Measurements from ENCODE around the gene SNF8. TPM values are rescaled to one million over a fixed set of nuclear protein-coding genes. Genes with fewer than 3 reads are reported as not detected.

SNF8 gene
- total RNA-seq, 1 experiment from 2014 or later = 129 TPM

DNA sequence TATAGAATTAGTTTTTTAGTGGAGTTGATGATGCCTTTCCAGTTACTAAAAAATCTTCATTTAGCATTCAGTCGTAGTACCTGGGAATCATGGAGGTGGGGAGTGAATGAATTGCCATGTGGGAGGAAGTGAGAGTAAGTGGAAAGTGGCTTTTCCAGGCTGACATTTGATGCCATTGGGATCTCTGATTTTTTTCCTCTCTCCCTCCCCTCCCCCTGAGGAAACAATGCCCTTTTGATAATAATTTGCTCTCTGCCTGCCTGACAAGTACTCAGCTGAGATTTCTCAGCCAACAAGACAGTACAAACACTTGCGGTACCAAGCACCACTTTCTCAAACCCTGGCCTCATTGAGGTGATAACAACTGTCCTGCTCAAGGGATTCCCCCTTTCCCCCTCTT is 34.3 kb downstream of the SNF8 start:
- H4K8ac ChIP-seq (replicated peaks; ENCODE audit: insufficient read length, low read depth, low read length) = no peak overlapping the region
- H2BK12ac ChIP-seq (ENCODE audit: insufficient read length, low read depth, low read length) = no peak overlapping the region
- H3K18ac ChIP-seq (ENCODE audit: insufficient read length, low read depth, low read length) = no peak overlapping the region
- no peak overlapping the region for H4K91ac ChIP-seq (ENCODE audit: insufficient read length, low read depth, low read length)
- peaks cover 35% of the 10 kb centered on the region for H3K79me2 ChIP-seq (ENCODE audit: insufficient read depth, low read length)
- H3K9me3 ChIP-seq (ENCODE audit: control insufficient read depth, low read depth, low read length) = no peaks in the 10 kb centered on the region
- H3K27ac ChIP-seq (ENCODE audit: insufficient read length, low read depth, low read length) = no peak overlapping the region
- Mint-ChIP-seq H3K27me3 (ENCODE audit: low read depth) (no peaks in the 10 kb centered on the region), H3K4me3 (peak overlapping the region; percentile 89 to 94), H3K36me3 (ENCODE audit: insufficient read depth in 1 of 3, low read depth in 3 of 3) (peaks cover 38 to 57% (median 56%) of the 10 kb centered on the region in 3 experiments), H3K27ac (peak overlapping the region in 2 of 3 experiments; percentile 17 to 23; a peak in 1 of 7 replicates), H3K4me1 (peaks cover 25 to 26% of the 10 kb centered on the region in 2 experiments), H3K9me3 (no peaks in the 10 kb centered on the region)
- no peak overlapping the region for H2AK5ac ChIP-seq (ENCODE audit: insufficient read length, low read length)
- H3K14ac ChIP-seq (ENCODE audit: insufficient read depth, low read length) = no peak overlapping the region
- no peak overlapping the region for H3T11ph ChIP-seq (ENCODE audit: low read length)
- no peak overlapping the region for H3K9ac ChIP-seq (ENCODE audit: extremely low read depth, insufficient read length, low read length)
- TF ChIP-seq, protein P1, sequence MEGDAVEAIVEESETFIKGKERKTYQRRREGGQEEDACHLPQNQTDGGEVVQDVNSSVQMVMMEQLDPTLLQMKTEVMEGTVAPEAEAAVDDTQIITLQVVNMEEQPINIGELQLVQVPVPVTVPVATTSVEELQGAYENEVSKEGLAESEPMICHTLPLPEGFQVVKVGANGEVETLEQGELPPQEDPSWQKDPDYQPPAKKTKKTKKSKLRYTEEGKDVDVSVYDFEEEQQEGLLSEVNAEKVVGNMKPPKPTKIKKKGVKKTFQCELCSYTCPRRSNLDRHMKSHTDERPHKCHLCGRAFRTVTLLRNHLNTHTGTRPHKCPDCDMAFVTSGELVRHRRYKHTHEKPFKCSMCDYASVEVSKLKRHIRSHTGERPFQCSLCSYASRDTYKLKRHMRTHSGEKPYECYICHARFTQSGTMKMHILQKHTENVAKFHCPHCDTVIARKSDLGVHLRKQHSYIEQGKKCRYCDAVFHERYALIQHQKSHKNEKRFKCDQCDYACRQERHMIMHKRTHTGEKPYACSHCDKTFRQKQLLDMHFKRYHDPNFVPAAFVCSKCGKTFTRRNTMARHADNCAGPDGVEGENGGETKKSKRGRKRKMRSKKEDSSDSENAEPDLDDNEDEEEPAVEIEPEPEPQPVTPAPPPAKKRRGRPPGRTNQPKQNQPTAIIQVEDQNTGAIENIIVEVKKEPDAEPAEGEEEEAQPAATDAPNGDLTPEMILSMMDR (conservative IDR thresholded peaks at IDR 0.05) = no peak
- no peak overlapping the region for H3K23ac ChIP-seq (ENCODE audit: insufficient read length, low read depth, low read length)
- DNase-seq = no peak
- H3K79me1 ChIP-seq (ENCODE audit: insufficient read depth, low read depth, low read length, poor library complexity, severe bottlenecking) = peaks cover 24% of the 10 kb centered on the region
- H3K4ac ChIP-seq (ENCODE audit: low read depth, low read length) = no peak overlapping the region
- peaks cover 7% of the 10 kb centered on the region for H3K23me2 ChIP-seq (ENCODE audit: insufficient read length, low read depth, low read length, poor library complexity, severe bottlenecking)
- peak overlapping the region; percentile 100 for H3K4me2 ChIP-seq (ENCODE audit: insufficient read depth, insufficient read length, low read length)
- H2BK5ac ChIP-seq (ENCODE audit: insufficient read length, low read length) = no peak overlapping the region
- H4K5ac ChIP-seq (ENCODE audit: insufficient read length, low read depth, low read length) = no peak overlapping the region
- H2BK120ac ChIP-seq (ENCODE audit: low read depth, low read length, poor library complexity, severe bottlenecking) = no peak overlapping the region
- H3K27me3 ChIP-seq (ENCODE audit: insufficient read depth, low read length) = no peaks in the 10 kb centered on the region
- H4K20me1 ChIP-seq (ENCODE audit: control insufficient read depth, insufficient read depth, insufficient read length) = peaks cover 2% of the 10 kb centered on the region
- no CpG with 5 or more reads among the region's 2 CpGs for WGBS (ENCODE audit: extremely low coverage, insufficient read length, low lambda C conversion rate)
- no peak overlapping the region for H2AFZ ChIP-seq (ENCODE audit: low read length)
- no peak overlapping the region for H3K56ac ChIP-seq (ENCODE audit: insufficient read length, low read depth, low read length)
- H3K4me1 ChIP-seq (ENCODE audit: insufficient read depth, low read length) = peaks cover 7% of the 10 kb centered on the region; the same call in 1 of the 2 replicates
- H2BK15ac ChIP-seq (ENCODE audit: low read depth, low read length) = no peak overlapping the region
- no peak overlapping the region for H2BK20ac ChIP-seq (ENCODE audit: low read depth, low read length, poor library complexity, severe bottlenecking)
